ENCODE results near the gene ANXA11.
A peak's percentile ranks its signal among the peaks of the same experiment; 100 is the strongest.
"Not testable (repeated sequence)": the region's sequence is repeated elsewhere in the genome, so short reads cannot be mapped to it uniquely, and the experiment has no call there.

The ANXA11 gene

GRCh38 chr10:80207768-80208370 is 2.5 kb upstream of the ANXA11 start:
- DNase-seq, result no peak

GRCh38 chr10:80206277-80206655 is 929 bp upstream of the ANXA11 start:
- no peak for DNase-seq

- peak in 2 of 4 experiments; percentile 50 to 56 for DNase-seq
Observed at GRCh38 chr10:80204677-80205476, 460 bp downstream of the ANXA11 start.

GRCh38 chr10:80203835-80204676 is 1.3 kb downstream of the ANXA11 start:
- no peak for DNase-seq

- peak in 3 of 4 experiments; percentile 20 to 40 (median 33) for DNase-seq
Observed at GRCh38 chr10:80202934-80203834, 2.2 kb downstream of the ANXA11 start.

- not testable (repeated sequence) for DNase-seq
Observed at GRCh38 chr10:80202530-80202929, 2.8 kb downstream of the ANXA11 start.

GRCh38 chr10:80201608-80202141 is 3.7 kb downstream of the ANXA11 start:
- DNase-seq, result no peak

- DNase-seq, result no peak
Observed at GRCh38 chr10:80200687-80201086, 4.7 kb downstream of the ANXA11 start.

GRCh38 chr10:80200259-80200658 is 5.1 kb downstream of the ANXA11 start:
- DNase-seq, result no peak

GRCh38 chr10:80199828-80200227 is 5.5 kb downstream of the ANXA11 start:
- DNase-seq, result no peak

- DNase-seq, result no peak
Observed at GRCh38 chr10:80197972-80198916, 7.1 kb downstream of the ANXA11 start.

- no peak for DNase-seq
Observed at GRCh38 chr10:80196950-80197315, 8.4 kb downstream of the ANXA11 start.

- DNase-seq, result peak in 3 of 4 experiments; percentile 20 to 51 (median 42)
Observed at GRCh38 chr10:80196270-80196949, 8.9 kb downstream of the ANXA11 start.

GRCh38 chr10:80195046-80195574 is 10.2 kb downstream of the ANXA11 start:
- no peak for DNase-seq

- DNase-seq, result no peak
Observed at GRCh38 chr10:80194373-80195045, 10.8 kb downstream of the ANXA11 start.

GRCh38 chr10:80192553-80192952 is 12.8 kb downstream of the ANXA11 start:
- no peak for DNase-seq

GRCh38 chr10:80191589-80192270 is 13.6 kb downstream of the ANXA11 start:
- no peak for DNase-seq

GRCh38 chr10:80188713-80189112 is 16.6 kb downstream of the ANXA11 start:
- DNase-seq, result no peak
